HepG2 (cell line): ENCODE data around the gene MTF2. TPM values are rescaled to one million over a fixed set of nuclear protein-coding genes. Genes with fewer than 3 reads are reported as not detected.

Experiments used
- ATAC-seq: fragments of 200-7000 bp; cut with Tn5 transposase; 3 replicates; pipeline ENCODE4 v1.9.1; 2020; ENCODE audit warnings: mild to moderate bottlenecking, moderate library complexity
- BruUV-seq: library from RNA; stranded (reverse); fragments of 400-500 nt; replicated peaks from 2 replicates; lab custom pipeline; 2021; lab: Mats Ljungman, UMichigan
- CTCF ChIA-PET: fragments of 300-600 bp; formaldehyde crosslinking; extraction: SDS; loops from one replicate; lab custom pipeline; 2021; ENCODE audit warnings: low total read pairs, inconsistent platforms, low intra/inter-chr PET ratio; lab: Yijun Ruan, JAX
- POLR2A ChIA-PET: fragments of 350-600 bp; sonication (Branson Sonifier 250); formaldehyde crosslinking; loops from one replicate; lab custom pipeline; 2020; ENCODE audit warnings: antibody characterized with exemption, inconsistent platforms; lab: Yijun Ruan, JAX
- DNase-seq: peaks from one replicate; pipeline ENCODE4 v3.0.0-alpha.2; 2015; ENCODE audit warnings: low spot score
- FAIRE-seq: peaks from 3 replicates; lab custom pipeline; 2011; peaks lifted over from hg19 to GRCh38; lab: Jason Lieb, UNC
- H2AFZ ChIP-seq: one replicate; pipeline ENCODE4 v1.6.1; 2011; ENCODE audit warnings: low read length, inconsistent platforms
- H3K27ac ChIP-seq: fragments of 300-600 bp; 3 replicates; pipeline ENCODE4 v1.8.0; 2011; ENCODE audit warnings: mixed run types, mild to moderate bottlenecking, mixed read lengths, low read length, inconsistent platforms; ENCODE audit not compliant: insufficient read depth; ENCODE audit errors: extremely low read length
- H3K27me3 ChIP-seq, 2 experiments: fragments of 200-600 bp in 1 of 2; 2 replicates in 1 of 2; 3 replicates in 1 of 2; pipeline versions ENCODE4 v1.6.0 to v1.8.0; 2011; ENCODE audit warnings: low read length in 2 of 2, mild to moderate bottlenecking in 2 of 2, moderate library complexity in 2 of 2, inconsistent platforms in 1 of 2; ENCODE audit not compliant: insufficient read depth in 2 of 2, control insufficient read depth in 1 of 2
- H3K36me3 ChIP-seq, 2 experiments: fragments of 200-600 bp in 1 of 2; replicated peaks in 1 of 2; 2 replicates in 1 of 2; 3 replicates in 1 of 2; pipeline versions ENCODE4 v1.5.1 to v1.8.0; 2011; ENCODE audit warnings: low read length in 2 of 2, inconsistent platforms in 1 of 2; ENCODE audit not compliant: insufficient read depth in 2 of 2, control insufficient read depth in 1 of 2
- H3K4me1 ChIP-seq: 2 replicates; pipeline ENCODE4 v1.5.1; 2012; ENCODE audit warnings: low read length, inconsistent platforms; ENCODE audit not compliant: insufficient read depth
- H3K4me2 ChIP-seq: 2 replicates; pipeline ENCODE4 v1.6.0; 2011; ENCODE audit warnings: low read depth, low read length, inconsistent platforms
- H3K4me3 ChIP-seq, 3 experiments: fragments of 200-600 bp in 1 of 3; sonication (generic), shearing (Covaris generic) in 1 of 3; replicated peaks in 1 of 3; 2 replicates each; pipeline ENCODE4 v1.5.1; 2011 to 2016; ENCODE audit warnings: low read length in 3 of 3, inconsistent platforms in 2 of 3, low read depth in 2 of 3, mild to moderate bottlenecking in 2 of 3, control low read depth in 1 of 3, mixed read lengths in 1 of 3; ENCODE audit not compliant: insufficient read depth in 1 of 3
- H3K79me2 ChIP-seq: one replicate; pipeline ENCODE4 v1.6.1; 2011; ENCODE audit warnings: low read length, inconsistent platforms; ENCODE audit not compliant: insufficient read depth
- H3K9ac ChIP-seq: 2 replicates; pipeline ENCODE4 v1.6.0; 2011; ENCODE audit warnings: mild to moderate bottlenecking, low read depth, low read length, inconsistent platforms; ENCODE audit not compliant: insufficient read depth
- H3K9me3 ChIP-seq: 2 replicates; pipeline ENCODE4 v1.5.1; 2012; ENCODE audit warnings: mild to moderate bottlenecking, low read length
- H4K20me1 ChIP-seq: 2 replicates; pipeline ENCODE4 v1.6.0; 2011; ENCODE audit warnings: inconsistent platforms, mild to moderate bottlenecking, low read length, moderate library complexity; ENCODE audit not compliant: insufficient read depth
- GLI4 ChIP-seq: sonication (generic); formaldehyde crosslinking; IDR thresholded peaks from 2 replicates; pipeline ENCODE4 v1.5.1; 2020; ENCODE audit warnings: missing genetic modification reagents, mild to moderate bottlenecking, moderate library complexity, borderline replicate concordance
- MLLT10 ChIP-seq: sonication (generic); formaldehyde crosslinking; IDR thresholded peaks from 2 replicates; pipeline ENCODE4 v1.4.0; 2020; ENCODE audit warnings: missing genetic modification reagents
- NFRKB ChIP-seq: fragments of 450-650 bp; IDR thresholded peaks from 2 replicates; pipeline ENCODE4 v1.6.1; 2017
- NRL ChIP-seq: sonication (generic); formaldehyde crosslinking; IDR thresholded peaks from 2 replicates; pipeline ENCODE4 v1.5.0; 2020; ENCODE audit warnings: missing genetic modification reagents, mild to moderate bottlenecking, moderate library complexity, borderline replicate concordance
- ZNF232 ChIP-seq: sonication (generic); formaldehyde crosslinking; IDR thresholded peaks from 2 replicates; pipeline ENCODE4 v1.4.0; 2020; ENCODE audit warnings: missing genetic modification reagents, borderline replicate concordance
- ZNF24 ChIP-seq: fragments of 450-650 bp; IDR thresholded peaks from 2 replicates; pipeline ENCODE4 v1.6.1; 2017; ENCODE audit warnings: antibody characterized with exemption, mild to moderate bottlenecking
- ZNF274 ChIP-seq: sonication (generic); formaldehyde crosslinking; IDR thresholded peaks from 2 replicates; pipeline ENCODE4 v1.5.1; 2020; ENCODE audit warnings: mild to moderate bottlenecking, missing genetic modification reagents
- ZNF282 ChIP-seq: fragments of 450-650 bp; IDR thresholded peaks from 2 replicates; pipeline ENCODE4 v1.6.1; 2018; ENCODE audit not compliant: partially characterized antibody
- WGBS: methylation state at CpG from one replicate; pipeline ENCODE4 v1.1.6; 2017; ENCODE audit warnings: low lambda C conversion rate; 5-methylcytosine and 5-hydroxymethylcytosine counted together
- in situ Hi-C: cut with HindIII; loops from 2 replicates; pipeline ENCODE4 v1.10.0; 2017; ENCODE audit warnings: low pct_unique_long_range_greater_than_20kb; ENCODE audit not compliant: extremely low pct_ligation_motif_present
- intact Hi-C: fragments of 100-400 bp; cut with micrococcal nuclease; formaldehyde crosslinking; loops from one replicate; pipeline ENCODE4 v1.10.0; 2022; ENCODE audit not compliant: unreplicated experiment
- polyA plus RNA-seq, 8 experiments: library from polyadenylated mRNA; depleted of rRNA in 3 of 8; stranded (reverse) in 7 of 8; unstranded in 1 of 8; fragments of >200 nt; fragmentation: Illumina TruSeq in 4 of 8; extraction: Trizol in 4 of 8; gene quantifications; 2 replicates each; pipeline versions ENCODE4 v1.2.1 to v1.2.3, GENCODE V29; 2011 to 2016; ENCODE audit warnings: low read depth in 4 of 8, missing spikeins in 1 of 8, mixed read lengths in 1 of 8; ENCODE audit not compliant: insufficient read depth in 1 of 8
- total RNA-seq, 5 experiments: library from RNA; depleted of rRNA; stranded (reverse); fragments of >200 nt; fragmentation: Illumina TruSeq; extraction: Trizol; gene quantifications; 2 replicates each; pipeline ENCODE4 v1.2.3, GENCODE V29; 2016; ENCODE audit warnings: low read depth in 1 of 5
- TF ChIP-seq, protein P1 (sequence below): IDR thresholded peaks from 2 replicates; pipeline ENCODE4 v1.6.1; 2016; ENCODE audit warnings: mild to moderate bottlenecking
- TF ChIP-seq, protein P2 (sequence below): fragments of 450-650 bp; IDR thresholded peaks from 2 replicates; pipeline ENCODE4 v1.6.1; 2016
- TF ChIP-seq, protein P3 (sequence below): IDR thresholded peaks from 2 replicates; pipeline ENCODE4 v1.6.1; 2016; ENCODE audit warnings: low read depth, borderline replicate concordance

MTF2 gene
- total and polyA plus RNA-seq, 2 of the 13 experiments (the other 11 are each of a cell fraction or from before 2014, with no cell fraction given) = 48.7 to 53.9 TPM

DNA sequence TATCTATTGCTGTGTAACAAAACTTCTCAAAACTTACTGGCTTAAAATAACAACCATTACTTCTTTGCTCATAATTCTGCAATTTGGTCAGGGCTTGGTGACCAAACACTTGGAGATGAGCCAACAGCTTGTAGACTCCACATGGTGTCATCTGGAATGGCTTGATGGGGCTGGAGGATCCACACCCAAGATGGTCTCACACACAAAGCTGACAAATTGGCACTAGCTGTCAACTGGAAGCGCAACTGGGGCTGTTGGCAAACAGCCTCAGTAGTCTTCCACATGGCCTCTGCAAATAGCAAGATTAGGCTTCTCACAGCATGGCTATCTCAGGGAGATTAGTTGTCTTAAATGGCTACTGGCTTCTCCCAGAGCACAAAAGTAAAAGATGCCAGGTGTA is 27.1 kb upstream of the MTF2 start:
- FAIRE-seq = no peak
- Histone ChIP-seq H3K36me3 (no peaks in the 10 kb centered on the region), H3K9ac (no peak overlapping the region)
- TF ChIP-seq, protein P1, sequence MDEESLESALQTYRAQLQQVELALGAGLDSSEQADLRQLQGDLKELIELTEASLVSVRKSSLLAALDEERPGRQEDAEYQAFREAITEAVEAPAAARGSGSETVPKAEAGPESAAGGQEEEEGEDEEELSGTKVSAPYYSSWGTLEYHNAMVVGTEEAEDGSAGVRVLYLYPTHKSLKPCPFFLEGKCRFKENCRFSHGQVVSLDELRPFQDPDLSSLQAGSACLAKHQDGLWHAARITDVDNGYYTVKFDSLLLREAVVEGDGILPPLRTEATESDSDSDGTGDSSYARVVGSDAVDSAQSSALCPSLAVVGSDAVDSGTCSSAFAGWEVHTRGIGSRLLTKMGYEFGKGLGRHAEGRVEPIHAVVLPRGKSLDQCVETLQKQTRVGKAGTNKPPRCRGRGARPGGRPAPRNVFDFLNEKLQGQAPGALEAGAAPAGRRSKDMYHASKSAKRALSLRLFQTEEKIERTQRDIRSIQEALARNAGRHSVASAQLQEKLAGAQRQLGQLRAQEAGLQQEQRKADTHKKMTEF (CRISPR knock-in tag) = no peak
- TF ChIP-seq ZNF274 (CRISPR knock-in tag) (no peak), ZNF24 (no peak), NRL (CRISPR knock-in tag) (no peak), ZNF232 (CRISPR knock-in tag) (no peak), MLLT10 (CRISPR knock-in tag) (no peak), GLI4 (no peak), NFRKB (no peak), ZNF282 (no peak)
- TF ChIP-seq, protein P2, sequence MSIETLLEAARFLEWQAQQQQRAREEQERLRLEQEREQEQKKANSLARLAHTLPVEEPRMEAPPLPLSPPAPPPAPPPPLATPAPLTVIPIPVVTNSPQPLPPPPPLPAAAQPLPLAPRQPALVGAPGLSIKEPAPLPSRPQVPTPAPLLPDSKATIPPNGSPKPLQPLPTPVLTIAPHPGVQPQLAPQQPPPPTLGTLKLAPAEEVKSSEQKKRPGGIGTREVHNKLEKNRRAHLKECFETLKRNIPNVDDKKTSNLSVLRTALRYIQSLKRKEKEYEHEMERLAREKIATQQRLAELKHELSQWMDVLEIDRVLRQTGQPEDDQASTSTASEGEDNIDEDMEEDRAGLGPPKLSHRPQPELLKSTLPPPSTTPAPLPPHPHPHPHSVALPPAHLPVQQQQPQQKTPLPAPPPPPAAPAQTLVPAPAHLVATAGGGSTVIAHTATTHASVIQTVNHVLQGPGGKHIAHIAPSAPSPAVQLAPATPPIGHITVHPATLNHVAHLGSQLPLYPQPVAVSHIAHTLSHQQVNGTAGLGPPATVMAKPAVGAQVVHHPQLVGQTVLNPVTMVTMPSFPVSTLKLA = no peak
- TF ChIP-seq, protein P3, sequence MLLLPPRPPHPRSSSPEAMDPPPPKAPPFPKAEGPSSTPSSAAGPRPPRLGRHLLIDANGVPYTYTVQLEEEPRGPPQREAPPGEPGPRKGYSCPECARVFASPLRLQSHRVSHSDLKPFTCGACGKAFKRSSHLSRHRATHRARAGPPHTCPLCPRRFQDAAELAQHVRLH (CRISPR knock-in tag) = no peak
- TF ChIP-seq, all 625 proteins: peak for 0
- 0% methylated on average over 1 of the region's 1 CpG for WGBS
- in situ Hi-C loops (no loop called here), intact Hi-C loops (no loop called here)
- no peaks in the 10 kb centered on the region for H3K9me3 ChIP-seq
- no peak for ATAC-seq
- no peaks in the 10 kb centered on the region for H4K20me1 ChIP-seq
- H3K4me2 ChIP-seq = no peak overlapping the region
- no peaks in the 10 kb centered on the region for H3K4me1 ChIP-seq
- no peak for DNase-seq
- no peak overlapping the region for H3K27ac ChIP-seq
- no peak overlapping the region for H3K4me3 ChIP-seq
- no TSS peak for BruUV-seq
- H2AFZ ChIP-seq = no peak overlapping the region
- POLR2A ChIA-PET = no interaction called here
- no peaks in the 10 kb centered on the region for H3K79me2 ChIP-seq
- CTCF ChIA-PET = no interaction called here
- no peaks in the 10 kb centered on the region for H3K27me3 ChIP-seq
